OCI-LY3 (cell line): ENCODE results near the gene CILP2.

ENCODE experiments used
- H2AFZ ChIP-seq: fragments of 200-600, 300-600 bp; shearing (Covaris generic); 2 replicates; pipeline ENCODE4 v1.6.0; 2014; ENCODE audit warnings: antibody characterized with exemption, low read depth, low read length
- H3K27ac ChIP-seq: fragments of 200-600, 300-600 bp; sonication (generic); 2 replicates; pipeline ENCODE4 v1.5.1; 2014; ENCODE audit warnings: mild to moderate bottlenecking, low read length, moderate library complexity, mixed read lengths
- H3K27me3 ChIP-seq: fragments of 200-600, 300-600 bp; sonication (generic); 2 replicates; pipeline ENCODE4 v1.6.1; 2014; ENCODE audit warnings: low read depth, low read length, mixed read lengths
- H3K36me3 ChIP-seq: fragments of 200-600, 300-600 bp; sonication (generic); replicated peaks from 2 replicates; pipeline ENCODE3; 2014; ENCODE audit warnings: low read depth, low read length, mixed read lengths
- H3K4me1 ChIP-seq: fragments of 300-600, 200-600 bp; sonication (generic); 2 replicates; pipeline ENCODE4 v1.6.1; 2014; ENCODE audit warnings: low read length, mixed read lengths
- H3K4me2 ChIP-seq: fragments of 200-600, 300-600 bp; sonication (generic); 2 replicates; pipeline ENCODE4 v1.6.1; 2014; ENCODE audit warnings: low read length, mixed read lengths
- H3K4me3 ChIP-seq: fragments of 300-600, 200-600 bp; sonication (generic); 2 replicates; pipeline ENCODE4 v1.5.1; 2014; ENCODE audit warnings: antibody characterized with exemption, mild to moderate bottlenecking, low read length, moderate library complexity
- H3K79me2 ChIP-seq: fragments of 300-600, 200-600 bp; shearing (Covaris generic); 2 replicates; pipeline ENCODE4 v1.6.1; 2014; ENCODE audit warnings: mild to moderate bottlenecking, low read length, mixed read lengths
- H3K9ac ChIP-seq: fragments of 300-600, 200-600 bp; shearing (Covaris generic); 2 replicates; pipeline ENCODE4 v1.6.0; 2014; ENCODE audit warnings: mild to moderate bottlenecking, low read length, moderate library complexity
- H3K9me3 ChIP-seq: fragments of 200-600, 300-600 bp; shearing (Covaris generic); 2 replicates; pipeline ENCODE4 v1.6.1; 2014; ENCODE audit warnings: low read length, mixed read lengths; ENCODE audit not compliant: insufficient read depth
- H4K20me1 ChIP-seq: fragments of 200-600, 300-600 bp; sonication (generic); 2 replicates; pipeline ENCODE4 v1.6.1; 2016; ENCODE audit warnings: low read length, mixed read lengths; ENCODE audit not compliant: insufficient read depth
- EZH2phosphoT487 ChIP-seq: fragments of 200-600 bp; shearing (Covaris generic); IDR thresholded peaks from 2 replicates; pipeline ENCODE4 v1.6.1; 2018; ENCODE audit warnings: antibody characterized with exemption, mixed run types, low read depth
- TF ChIP-seq, protein P1 (sequence below): fragments of 200-600, 300-600 bp; sonication (generic); IDR thresholded peaks from 2 replicates; pipeline ENCODE4 v1.5.1; 2014; ENCODE audit warnings: antibody characterized with exemption, low read length, low read depth

The CILP2 gene

GRCh38 chr19:19493841-19494546, 44.1 kb upstream of the CILP2 start:
- no peak overlapping the region for H2AFZ ChIP-seq
- no peaks in the 10 kb centered on the region for H3K9me3 ChIP-seq
- H4K20me1 ChIP-seq = 0 out of 2 replicates have a peak, but pooled peaks cover 3% of the 10 kb centered on the region
- H3K4me2 ChIP-seq = no peak overlapping the region
- no peak overlapping the region for H3K9ac ChIP-seq
- peaks cover 33% of the 10 kb centered on the region for H3K79me2 ChIP-seq
- H3K4me1 ChIP-seq = peaks cover 7% of the 10 kb centered on the region
- TF ChIP-seq EZH2phosphoT487 = no peak
- TF ChIP-seq, protein P1, sequence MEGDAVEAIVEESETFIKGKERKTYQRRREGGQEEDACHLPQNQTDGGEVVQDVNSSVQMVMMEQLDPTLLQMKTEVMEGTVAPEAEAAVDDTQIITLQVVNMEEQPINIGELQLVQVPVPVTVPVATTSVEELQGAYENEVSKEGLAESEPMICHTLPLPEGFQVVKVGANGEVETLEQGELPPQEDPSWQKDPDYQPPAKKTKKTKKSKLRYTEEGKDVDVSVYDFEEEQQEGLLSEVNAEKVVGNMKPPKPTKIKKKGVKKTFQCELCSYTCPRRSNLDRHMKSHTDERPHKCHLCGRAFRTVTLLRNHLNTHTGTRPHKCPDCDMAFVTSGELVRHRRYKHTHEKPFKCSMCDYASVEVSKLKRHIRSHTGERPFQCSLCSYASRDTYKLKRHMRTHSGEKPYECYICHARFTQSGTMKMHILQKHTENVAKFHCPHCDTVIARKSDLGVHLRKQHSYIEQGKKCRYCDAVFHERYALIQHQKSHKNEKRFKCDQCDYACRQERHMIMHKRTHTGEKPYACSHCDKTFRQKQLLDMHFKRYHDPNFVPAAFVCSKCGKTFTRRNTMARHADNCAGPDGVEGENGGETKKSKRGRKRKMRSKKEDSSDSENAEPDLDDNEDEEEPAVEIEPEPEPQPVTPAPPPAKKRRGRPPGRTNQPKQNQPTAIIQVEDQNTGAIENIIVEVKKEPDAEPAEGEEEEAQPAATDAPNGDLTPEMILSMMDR = no peak; the same call in 1 of the 2 replicates
- no peak overlapping the region for H3K4me3 ChIP-seq
- H3K27ac ChIP-seq = no peak overlapping the region
- H3K36me3 ChIP-seq = peaks cover 45% of the 10 kb centered on the region
- H3K27me3 ChIP-seq = no peaks in the 10 kb centered on the region

DNA sequence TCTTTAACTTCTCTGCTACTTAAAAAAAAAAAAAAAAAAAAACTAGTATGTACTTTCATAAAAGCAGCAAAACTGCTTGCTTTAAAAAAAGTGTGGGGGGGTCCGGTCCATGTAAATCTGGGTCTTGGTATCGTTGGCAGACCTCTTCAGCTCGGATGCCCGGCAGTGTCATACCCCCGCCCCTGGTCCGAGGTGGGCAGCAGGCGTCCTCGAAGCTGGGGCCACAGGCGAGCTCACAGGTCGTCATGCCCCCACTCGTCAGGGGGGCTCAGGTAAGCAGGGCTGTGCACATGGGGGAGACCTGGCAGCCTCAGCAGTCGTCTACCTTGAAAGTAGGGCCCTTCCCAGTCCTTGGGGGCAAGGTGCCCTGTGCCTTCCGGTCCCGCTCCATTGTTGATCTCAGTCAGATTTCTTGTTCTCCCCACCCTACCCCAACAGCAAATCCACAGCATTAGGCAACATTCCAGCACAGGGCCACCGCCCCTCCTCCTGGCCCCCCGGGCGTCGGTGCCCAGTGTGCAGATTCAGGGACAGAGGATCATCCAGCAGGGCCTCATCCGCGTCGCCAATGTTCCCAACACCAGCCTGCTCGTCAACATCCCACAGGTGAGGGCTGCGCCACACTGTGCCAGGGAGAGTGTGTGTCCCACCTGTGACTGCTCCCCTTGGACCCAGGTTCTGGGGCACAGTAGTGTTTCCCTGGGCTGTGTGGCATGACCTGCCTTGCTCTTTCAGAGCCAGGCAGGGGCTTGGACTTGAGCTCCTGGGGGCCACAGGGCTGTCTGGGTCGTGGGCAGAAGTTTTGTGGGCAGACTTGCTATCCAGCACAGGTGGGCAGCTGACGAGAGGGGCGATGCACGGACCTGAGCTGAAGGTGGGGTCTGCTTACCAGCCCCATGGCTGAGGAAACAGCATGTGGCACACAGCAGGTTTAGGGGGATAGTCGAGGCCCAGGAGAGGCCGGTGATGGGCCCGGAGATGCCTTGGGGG, 42.2 kb upstream of the CILP2 start:
- no peak overlapping the region for H3K27ac ChIP-seq
- H3K4me3 ChIP-seq = no peak overlapping the region
- H3K79me2 ChIP-seq = peaks cover 21% of the 10 kb centered on the region
- no peaks in the 10 kb centered on the region; the same call in 1 of the 2 replicates for H3K4me1 ChIP-seq
- H3K9ac ChIP-seq = no peak overlapping the region
- no peak overlapping the region for H2AFZ ChIP-seq
- TF ChIP-seq, protein P1 = no peak
- TF ChIP-seq EZH2phosphoT487 = no peak
- H3K4me2 ChIP-seq = no peak overlapping the region
- peaks cover 54% of the 10 kb centered on the region for H3K36me3 ChIP-seq
- H4K20me1 ChIP-seq = no peaks in the 10 kb centered on the region
- H3K9me3 ChIP-seq = no peaks in the 10 kb centered on the region
- H3K27me3 ChIP-seq = no peaks in the 10 kb centered on the region

DNA sequence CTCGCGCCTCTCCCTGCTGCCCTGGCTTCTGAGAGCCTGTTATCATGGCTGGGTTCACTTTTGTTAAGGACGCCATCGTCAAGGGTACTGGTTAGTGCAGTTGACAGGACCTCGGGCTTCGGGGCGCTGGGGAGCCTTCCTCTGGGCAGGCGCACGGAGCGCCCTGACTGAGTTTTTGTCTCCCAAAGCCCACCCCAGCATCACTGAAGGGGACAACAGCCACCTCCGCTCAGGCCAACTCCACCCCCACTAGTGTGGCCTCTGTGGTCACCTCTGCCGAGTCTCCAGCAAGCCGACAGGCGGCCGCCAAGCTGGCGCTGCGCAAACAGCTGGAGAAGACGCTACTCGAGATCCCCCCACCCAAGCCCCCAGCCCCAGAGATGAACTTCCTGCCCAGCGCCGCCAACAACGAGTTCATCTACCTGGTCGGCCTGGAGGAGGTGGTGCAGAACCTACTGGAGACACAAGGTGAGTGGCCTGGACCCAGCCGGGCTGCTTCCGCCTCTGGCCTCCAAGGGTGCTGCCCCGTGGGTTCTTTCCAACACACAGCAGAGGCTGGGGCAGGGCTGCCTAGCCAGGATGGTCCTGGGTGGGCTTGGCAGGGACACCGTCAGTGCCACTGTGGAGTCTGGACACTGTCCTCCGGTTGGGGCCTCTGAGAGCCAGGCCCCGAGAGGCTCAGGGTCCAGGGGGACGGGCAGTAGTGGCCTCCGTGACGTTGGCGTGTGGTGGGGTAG, 39.6 kb upstream of the CILP2 start:
- Histone ChIP-seq H3K4me2 (no peak overlapping the region), H3K27me3 (no peaks in the 10 kb centered on the region), H3K27ac (no peak overlapping the region), H3K4me1 (no peaks in the 10 kb centered on the region; the same call in 1 of the 2 replicates), H3K4me3 (no peak overlapping the region), H4K20me1 (no peaks in the 10 kb centered on the region), H3K36me3 (peaks cover 61% of the 10 kb centered on the region), H3K9me3 (no peaks in the 10 kb centered on the region), H2AFZ (no peak overlapping the region), H3K79me2 (peaks cover 8% of the 10 kb centered on the region; the same call in 1 of the 2 replicates), H3K9ac (no peak overlapping the region)
- TF ChIP-seq EZH2phosphoT487 = no peak
- TF ChIP-seq, protein P1 = no peak
